ENCODE results near the gene CFAP20DC.
"Not testable (repeated sequence)": the region's sequence is repeated elsewhere in the genome, so short reads cannot be mapped to it uniquely, and the experiment has no call there.

- not testable (repeated sequence) for TF ChIP-seq CTCF (conservative IDR thresholded peaks at IDR 0.05; ENCODE audit: low read length); EZH2phosphoT487 (IDR thresholded peaks at IDR 0.05; ENCODE audit: borderline replicate concordance, low read depth, low read length)
Observed at GRCh38 chr3:58704304-58704703, 345.5 kb downstream of the CFAP20DC start.
